ENCODE results near the gene ANO7.

DNA sequence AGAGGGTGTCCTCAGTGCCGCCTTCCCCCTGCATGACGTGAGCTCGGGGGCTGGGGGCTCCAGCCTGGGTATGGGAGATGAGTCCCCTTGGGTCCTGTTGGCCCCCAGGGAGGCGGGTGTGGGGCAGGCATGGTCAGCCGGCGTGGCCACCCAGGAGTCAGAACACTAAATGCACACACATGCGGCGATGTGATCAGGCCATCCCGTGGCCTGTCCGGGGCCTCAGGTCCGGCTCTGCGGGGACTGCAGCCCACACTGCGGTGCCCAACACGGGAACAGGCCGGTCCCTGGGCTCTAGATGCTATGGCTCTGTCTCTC, 13.8 kb downstream of the ANO7 start:
- TF ChIP-seq, protein P1, sequence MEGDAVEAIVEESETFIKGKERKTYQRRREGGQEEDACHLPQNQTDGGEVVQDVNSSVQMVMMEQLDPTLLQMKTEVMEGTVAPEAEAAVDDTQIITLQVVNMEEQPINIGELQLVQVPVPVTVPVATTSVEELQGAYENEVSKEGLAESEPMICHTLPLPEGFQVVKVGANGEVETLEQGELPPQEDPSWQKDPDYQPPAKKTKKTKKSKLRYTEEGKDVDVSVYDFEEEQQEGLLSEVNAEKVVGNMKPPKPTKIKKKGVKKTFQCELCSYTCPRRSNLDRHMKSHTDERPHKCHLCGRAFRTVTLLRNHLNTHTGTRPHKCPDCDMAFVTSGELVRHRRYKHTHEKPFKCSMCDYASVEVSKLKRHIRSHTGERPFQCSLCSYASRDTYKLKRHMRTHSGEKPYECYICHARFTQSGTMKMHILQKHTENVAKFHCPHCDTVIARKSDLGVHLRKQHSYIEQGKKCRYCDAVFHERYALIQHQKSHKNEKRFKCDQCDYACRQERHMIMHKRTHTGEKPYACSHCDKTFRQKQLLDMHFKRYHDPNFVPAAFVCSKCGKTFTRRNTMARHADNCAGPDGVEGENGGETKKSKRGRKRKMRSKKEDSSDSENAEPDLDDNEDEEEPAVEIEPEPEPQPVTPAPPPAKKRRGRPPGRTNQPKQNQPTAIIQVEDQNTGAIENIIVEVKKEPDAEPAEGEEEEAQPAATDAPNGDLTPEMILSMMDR (IDR thresholded peaks at IDR 0.05) = no peak
- TF ChIP-seq POLR2A (IDR thresholded peaks at IDR 0.05) (no peak), POLR2AphosphoS5 (IDR thresholded peaks at IDR 0.05) (no peak), EP300 (IDR thresholded peaks at IDR 0.05) (no peak)

All from suprapubic skin (tissue), 4 donors.